NT2/D1 (cell line): ENCODE results near the gene RAB27A.

ENCODE experiments used
- DNase-seq: peaks from one replicate; pipeline ENCODE4 v3.0.0-alpha.2; 2011; ENCODE audit warnings: low read depth, low spot score
- H3K27me3 ChIP-seq: 2 replicates; pipeline ENCODE4 v1.6.0; 2011; ENCODE audit warnings: mild to moderate bottlenecking; ENCODE audit not compliant: insufficient read length, insufficient read depth
- H3K36me3 ChIP-seq: 2 replicates; pipeline ENCODE4 v1.6.1; 2011; ENCODE audit warnings: mild to moderate bottlenecking, low read length, mixed read lengths; ENCODE audit not compliant: insufficient read depth, insufficient read length
- H3K4me1 ChIP-seq: 2 replicates; pipeline ENCODE4 v1.5.1; 2011; ENCODE audit not compliant: insufficient read depth, insufficient read length
- H3K4me3 ChIP-seq: 2 replicates; pipeline ENCODE4 v1.5.1; 2011; ENCODE audit warnings: low read depth; ENCODE audit not compliant: insufficient read length
- H3K9ac ChIP-seq: 2 replicates; pipeline ENCODE4 v1.6.0; 2011; ENCODE audit warnings: low read depth; ENCODE audit not compliant: insufficient read length
- H3K9me3 ChIP-seq: 2 replicates; pipeline ENCODE4 v1.5.1; 2011; ENCODE audit warnings: mild to moderate bottlenecking, low read length; ENCODE audit not compliant: insufficient read depth
- SUZ12 ChIP-seq: IDR thresholded peaks from 2 replicates; pipeline ENCODE4 v1.6.1; 2011; ENCODE audit not compliant: insufficient read length, insufficient read depth; ENCODE audit errors: extremely low read depth
- YY1 ChIP-seq: IDR thresholded peaks from 2 replicates; pipeline ENCODE4 v1.6.1; 2011; ENCODE audit not compliant: insufficient read length, insufficient read depth
- ZNF274 ChIP-seq: IDR thresholded peaks from 2 replicates; pipeline ENCODE4 v1.6.1; 2011; ENCODE audit warnings: mild to moderate bottlenecking, low read depth, low read length

The RAB27A gene

DNA sequence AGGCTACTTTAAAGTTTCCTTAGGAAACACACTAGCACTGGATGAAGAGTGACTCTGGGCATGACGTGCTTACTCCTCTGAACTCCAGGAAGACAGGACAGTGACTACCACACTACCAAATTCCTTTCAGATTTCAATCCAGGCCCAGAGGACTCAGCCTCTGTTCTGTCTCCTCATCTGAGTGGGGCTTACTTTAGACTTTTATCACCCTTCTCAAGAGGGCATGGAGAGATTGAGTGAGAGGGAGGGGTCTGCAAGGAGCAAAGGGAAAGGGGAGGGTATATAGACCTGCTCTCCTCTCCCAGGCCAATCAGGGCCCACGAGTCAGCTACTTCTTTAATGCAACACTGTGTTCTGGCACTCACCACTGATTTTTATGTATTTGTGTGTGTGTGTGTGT lies 63.5 kb downstream of the RAB27A start:
- Histone ChIP-seq H3K9me3 (no peaks in the 10 kb centered on the region), H3K9ac (no peak overlapping the region), H3K4me3 (no peak overlapping the region), H3K4me1 (peaks cover 2% of the 10 kb centered on the region), H3K36me3 (no peaks in the 10 kb centered on the region), H3K27me3 (no peaks in the 10 kb centered on the region)
- TF ChIP-seq YY1: no peak
- TF ChIP-seq ZNF274: no peak
- no peak for TF ChIP-seq SUZ12
- no peak for DNase-seq

DNA sequence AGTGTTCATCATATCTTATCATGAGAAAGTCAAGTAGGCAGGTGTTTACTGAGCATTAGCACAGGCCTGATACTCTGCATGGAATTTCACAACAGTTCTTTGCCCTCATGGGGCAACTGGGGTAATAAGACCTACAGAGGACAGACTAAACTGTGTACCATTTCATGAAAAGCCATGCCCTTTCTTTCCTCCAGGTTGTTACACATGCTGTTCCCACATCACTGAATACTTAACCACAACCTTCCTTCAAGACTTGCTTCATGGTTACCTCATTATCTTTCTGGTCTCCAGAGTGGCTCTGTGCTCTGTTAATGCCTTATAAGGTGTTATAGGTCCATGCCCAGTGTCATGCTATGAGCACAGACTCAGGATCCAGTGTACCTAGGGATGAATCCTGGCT lies 64.7 kb downstream of the RAB27A start:
- H3K27me3 ChIP-seq: no peaks in the 10 kb centered on the region

GRCh38 chr15:55222588-55222987 lies 67.0 kb downstream of the RAB27A start:
- no peak for TF ChIP-seq SUZ12
- TF ChIP-seq YY1: no peak
- no peak for TF ChIP-seq ZNF274
- H3K36me3 ChIP-seq: no peaks in the 10 kb centered on the region
- H3K9me3 ChIP-seq: no peaks in the 10 kb centered on the region
- H3K4me1 ChIP-seq: peaks cover 2% of the 10 kb centered on the region
- H3K9ac ChIP-seq: no peak overlapping the region
- no peak overlapping the region for H3K4me3 ChIP-seq
- DNase-seq: no peak
- no peaks in the 10 kb centered on the region for H3K27me3 ChIP-seq

More for the DNA sequence above, 64.7 kb downstream of the RAB27A start:
- DNase-seq: no peak
- Histone ChIP-seq H3K9ac (no peak overlapping the region), H3K4me3 (no peak overlapping the region), H3K36me3 (no peaks in the 10 kb centered on the region), H3K4me1 (peaks cover 2% of the 10 kb centered on the region), H3K9me3 (no peaks in the 10 kb centered on the region)
- TF ChIP-seq ZNF274: no peak
- TF ChIP-seq YY1: no peak
- no peak for TF ChIP-seq SUZ12

- TF ChIP-seq SUZ12: no peak
- no peak for TF ChIP-seq ZNF274
- TF ChIP-seq YY1: no peak
- no peak for DNase-seq
- H3K36me3 ChIP-seq: no peaks in the 10 kb centered on the region
- no peaks in the 10 kb centered on the region for H3K27me3 ChIP-seq
- H3K9me3 ChIP-seq: no peaks in the 10 kb centered on the region
- H3K4me3 ChIP-seq: no peak overlapping the region
- H3K4me1 ChIP-seq: peaks cover 2% of the 10 kb centered on the region
- no peak overlapping the region for H3K9ac ChIP-seq
Measured at GRCh38 chr15:55221090-55222011, 68.3 kb downstream of the RAB27A start.

- H3K36me3 ChIP-seq: no peaks in the 10 kb centered on the region
- TF ChIP-seq YY1 (no peak), SUZ12 (no peak), ZNF274 (no peak)
- no peak overlapping the region for H3K9ac ChIP-seq
- H3K27me3 ChIP-seq: no peaks in the 10 kb centered on the region
- no peak for DNase-seq
- peaks cover 2% of the 10 kb centered on the region for H3K4me1 ChIP-seq
- no peaks in the 10 kb centered on the region for H3K9me3 ChIP-seq
- H3K4me3 ChIP-seq: no peak overlapping the region
Measured at GRCh38 chr15:55220606-55221005, 69.0 kb downstream of the RAB27A start.

DNA sequence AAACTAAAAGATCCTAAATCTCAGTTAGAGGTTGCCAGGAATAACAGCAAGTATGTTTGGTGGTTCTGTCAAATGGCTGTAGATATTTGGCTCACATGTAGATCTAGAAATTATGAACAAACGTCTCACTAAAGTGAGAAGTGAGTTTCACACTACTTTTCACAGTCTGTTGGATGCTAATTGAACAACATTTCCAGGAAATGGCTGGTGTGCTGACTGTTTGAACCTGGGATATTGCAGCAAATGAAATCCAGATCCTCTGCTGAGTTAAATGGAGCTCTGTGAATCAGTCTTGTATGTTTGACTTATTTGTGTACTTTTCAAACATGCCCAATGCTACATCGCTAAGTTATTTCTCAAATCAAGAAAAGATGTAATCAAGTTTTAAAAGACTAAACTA lies 71.6 kb downstream of the RAB27A start:
- H3K4me3 ChIP-seq: no peak overlapping the region
- DNase-seq: no peak
- TF ChIP-seq YY1 (no peak), SUZ12 (no peak), ZNF274 (no peak)
- no peaks in the 10 kb centered on the region for H3K36me3 ChIP-seq
- H3K9me3 ChIP-seq: no peaks in the 10 kb centered on the region
- no peak overlapping the region for H3K9ac ChIP-seq
- H3K27me3 ChIP-seq: no peaks in the 10 kb centered on the region
- H3K4me1 ChIP-seq: peaks cover 2% of the 10 kb centered on the region

GRCh38 chr15:55204464-55204863 lies 85.1 kb downstream of the RAB27A start:
- no peaks in the 10 kb centered on the region for H3K36me3 ChIP-seq
- no peak for TF ChIP-seq SUZ12
- no peaks in the 10 kb centered on the region for H3K9me3 ChIP-seq
- DNase-seq: no peak
- H3K27me3 ChIP-seq: no peaks in the 10 kb centered on the region
- H3K9ac ChIP-seq: no peak overlapping the region
- H3K4me3 ChIP-seq: no peak overlapping the region
- no peaks in the 10 kb centered on the region for H3K4me1 ChIP-seq
